Medulla oblongata (tissue), 1 donor: Measurements from ENCODE around the gene GRM1.

ENCODE experiments used
- DNase-seq: peaks from one replicate; pipeline ENCODE4 v3.0.0-alpha.2; 2015; ENCODE audit errors: extremely low spot score

The GRM1 gene

GRCh38 chr6:146315381-146316174 lies 286.7 kb downstream of the GRM1 start:
- DNase-seq = no peak

GRCh38 chr6:146316175-146316495 lies 287.3 kb downstream of the GRM1 start:
- DNase-seq = no peak

GRCh38 chr6:146331013-146331412 lies 302.2 kb downstream of the GRM1 start:
- no peak for DNase-seq

GRCh38 chr6:146335336-146335735 lies 306.5 kb downstream of the GRM1 start:
- peak; percentile 33 for DNase-seq

GRCh38 chr6:146336191-146336590 lies 307.3 kb downstream of the GRM1 start:
- no peak for DNase-seq

- no peak for DNase-seq
Observed at GRCh38 chr6:146337376-146337775, 308.5 kb downstream of the GRM1 start.

GRCh38 chr6:146339716-146340115 lies 310.9 kb downstream of the GRM1 start:
- no peak for DNase-seq

- DNase-seq = peak; percentile 60
Observed at GRCh38 chr6:146341493-146342230, 312.8 kb downstream of the GRM1 start.

- DNase-seq = no peak
Observed at GRCh38 chr6:146345598-146345997, 316.7 kb downstream of the GRM1 start.

GRCh38 chr6:146347090-146347489 lies 318.2 kb downstream of the GRM1 start:
- no peak for DNase-seq

- DNase-seq = no peak
Observed at GRCh38 chr6:146347690-146348089, 318.8 kb downstream of the GRM1 start.

- DNase-seq = no peak
Observed at GRCh38 chr6:146351018-146351417, 322.2 kb downstream of the GRM1 start.

GRCh38 chr6:146352163-146352562 lies 323.3 kb downstream of the GRM1 start:
- no peak for DNase-seq

GRCh38 chr6:146354451-146354850 lies 325.6 kb downstream of the GRM1 start:
- DNase-seq = no peak

- no peak for DNase-seq
Observed at GRCh38 chr6:146355521-146356100, 326.7 kb downstream of the GRM1 start.

- peak; percentile 46 for DNase-seq
Observed at GRCh38 chr6:146357578-146358430, 328.9 kb downstream of the GRM1 start.

GRCh38 chr6:146358431-146359046 lies 329.7 kb downstream of the GRM1 start:
- DNase-seq = no peak

- no peak for DNase-seq
Observed at GRCh38 chr6:146359131-146359530, 330.3 kb downstream of the GRM1 start.

- DNase-seq = no peak
Observed at GRCh38 chr6:146361128-146361924, 332.5 kb downstream of the GRM1 start.

- DNase-seq = no peak
Observed at GRCh38 chr6:146363838-146364607, 335.2 kb downstream of the GRM1 start.
